ENCODE measurements around the gene RFX4.
"Not testable (repeated sequence)": the region's sequence is repeated elsewhere in the genome, so short reads cannot be mapped to it uniquely, and the experiment has no call there.

Gene RFX4

GRCh38 chr12:106721915-106722314 is 139.1 kb downstream of the RFX4 start:
- Histone ChIP-seq H3K4me3 (ENCODE audit: insufficient read depth, low read depth, low read length, poor library complexity, severe bottlenecking) (no peak overlapping the region), H3K9me3 (ENCODE audit: control insufficient read depth, low read length) (no peaks in the 10 kb centered on the region), H3K27me3 (replicated peaks; ENCODE audit: control insufficient read depth, insufficient read depth, low read length, poor library complexity, severe bottlenecking) (no peaks in the 10 kb centered on the region), H3K4me1 (ENCODE audit: control insufficient read depth, insufficient read depth, low read length, poor library complexity, severe bottlenecking) (no peaks in the 10 kb centered on the region), H3K27ac (ENCODE audit: insufficient read depth, low read length, poor library complexity, severe bottlenecking) (no peak overlapping the region), H3K36me3 (ENCODE audit: control insufficient read depth, insufficient read depth, low read length) (no peaks in the 10 kb centered on the region)
- no peak for DNase-seq

DNA sequence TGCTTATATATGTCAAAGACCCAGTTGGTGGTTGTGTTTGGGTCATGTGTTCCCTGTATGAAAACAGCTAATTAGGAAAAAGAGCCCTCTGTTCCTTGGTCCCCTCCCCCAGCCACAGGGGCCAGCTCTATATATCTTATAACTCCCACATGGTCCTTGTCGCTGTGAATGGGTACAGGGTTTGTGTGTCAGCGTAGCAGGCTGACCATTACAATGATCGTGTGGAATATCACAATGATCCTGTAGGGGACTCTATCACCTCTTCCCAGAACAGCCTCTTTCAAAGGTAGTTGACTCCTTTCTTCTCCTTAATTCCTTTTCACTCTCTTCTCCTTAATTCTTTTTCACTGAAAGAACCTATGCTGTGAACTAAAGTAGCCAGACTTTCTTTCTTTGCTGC is 140.0 kb downstream of the RFX4 start:
- H3K9me3 ChIP-seq (ENCODE audit: control insufficient read depth, low read length), result no peaks in the 10 kb centered on the region
- no peaks in the 10 kb centered on the region for H3K27me3 ChIP-seq (replicated peaks; ENCODE audit: control insufficient read depth, insufficient read depth, low read length, poor library complexity, severe bottlenecking)
- no peak for DNase-seq
- no peak overlapping the region for H3K27ac ChIP-seq (ENCODE audit: insufficient read depth, low read length, poor library complexity, severe bottlenecking)
- no peaks in the 10 kb centered on the region for H3K36me3 ChIP-seq (ENCODE audit: control insufficient read depth, insufficient read depth, low read length)
- no peaks in the 10 kb centered on the region for H3K4me1 ChIP-seq (ENCODE audit: control insufficient read depth, insufficient read depth, low read length, poor library complexity, severe bottlenecking)
- no peak overlapping the region for H3K4me3 ChIP-seq (ENCODE audit: insufficient read depth, low read depth, low read length, poor library complexity, severe bottlenecking)

DNA sequence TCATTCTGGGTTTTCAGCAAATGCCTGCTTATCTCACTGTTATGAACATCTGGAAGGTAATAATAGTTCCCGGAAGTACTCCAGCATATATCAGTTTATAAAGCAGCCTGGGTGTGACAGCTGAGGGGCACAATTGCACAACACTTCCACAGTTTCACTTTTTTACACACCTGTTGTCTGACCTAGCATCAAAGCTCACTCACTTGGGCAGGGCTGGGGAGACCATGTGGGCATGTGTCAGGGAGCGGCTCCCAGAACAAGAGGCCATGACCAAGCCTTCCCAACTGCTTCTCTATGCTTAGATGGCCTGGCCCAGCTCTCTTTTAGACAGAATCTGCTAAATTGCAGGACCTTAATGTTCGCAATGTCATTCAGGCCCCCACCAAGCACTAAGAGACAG is 140.6 kb downstream of the RFX4 start:
- no peak overlapping the region for H3K27ac ChIP-seq (ENCODE audit: insufficient read depth, low read length, poor library complexity, severe bottlenecking)
- no peak for DNase-seq
- no peaks in the 10 kb centered on the region for H3K27me3 ChIP-seq (replicated peaks; ENCODE audit: control insufficient read depth, insufficient read depth, low read length, poor library complexity, severe bottlenecking)
- no peaks in the 10 kb centered on the region for H3K9me3 ChIP-seq (ENCODE audit: control insufficient read depth, low read length)
- no peak overlapping the region for H3K4me3 ChIP-seq (ENCODE audit: insufficient read depth, low read depth, low read length, poor library complexity, severe bottlenecking)
- no peaks in the 10 kb centered on the region for H3K4me1 ChIP-seq (ENCODE audit: control insufficient read depth, insufficient read depth, low read length, poor library complexity, severe bottlenecking)
- H3K36me3 ChIP-seq (ENCODE audit: control insufficient read depth, insufficient read depth, low read length), result no peaks in the 10 kb centered on the region

GRCh38 chr12:106724116-106724515 is 141.3 kb downstream of the RFX4 start:
- no peak for DNase-seq
- Histone ChIP-seq H3K27me3 (replicated peaks; ENCODE audit: control insufficient read depth, insufficient read depth, low read length, poor library complexity, severe bottlenecking) (no peaks in the 10 kb centered on the region), H3K4me1 (ENCODE audit: control insufficient read depth, insufficient read depth, low read length, poor library complexity, severe bottlenecking) (no peaks in the 10 kb centered on the region), H3K9me3 (ENCODE audit: control insufficient read depth, low read length) (no peaks in the 10 kb centered on the region), H3K36me3 (ENCODE audit: control insufficient read depth, insufficient read depth, low read length) (no peaks in the 10 kb centered on the region), H3K27ac (ENCODE audit: insufficient read depth, low read length, poor library complexity, severe bottlenecking) (no peak overlapping the region), H3K4me3 (ENCODE audit: insufficient read depth, low read depth, low read length, poor library complexity, severe bottlenecking) (no peak overlapping the region)

- Histone ChIP-seq H3K27ac (ENCODE audit: insufficient read depth, low read length, poor library complexity, severe bottlenecking) (no peak overlapping the region), H3K4me3 (ENCODE audit: insufficient read depth, low read depth, low read length, poor library complexity, severe bottlenecking) (no peak overlapping the region), H3K9me3 (ENCODE audit: control insufficient read depth, low read length) (no peaks in the 10 kb centered on the region), H3K27me3 (replicated peaks; ENCODE audit: control insufficient read depth, insufficient read depth, low read length, poor library complexity, severe bottlenecking) (no peaks in the 10 kb centered on the region), H3K4me1 (ENCODE audit: control insufficient read depth, insufficient read depth, low read length, poor library complexity, severe bottlenecking) (no peaks in the 10 kb centered on the region), H3K36me3 (ENCODE audit: control insufficient read depth, insufficient read depth, low read length) (no peaks in the 10 kb centered on the region)
- DNase-seq, result no peak
These were observed 142.1 kb downstream of the RFX4 start for GRCh38 chr12:106724934-106725333.

DNA sequence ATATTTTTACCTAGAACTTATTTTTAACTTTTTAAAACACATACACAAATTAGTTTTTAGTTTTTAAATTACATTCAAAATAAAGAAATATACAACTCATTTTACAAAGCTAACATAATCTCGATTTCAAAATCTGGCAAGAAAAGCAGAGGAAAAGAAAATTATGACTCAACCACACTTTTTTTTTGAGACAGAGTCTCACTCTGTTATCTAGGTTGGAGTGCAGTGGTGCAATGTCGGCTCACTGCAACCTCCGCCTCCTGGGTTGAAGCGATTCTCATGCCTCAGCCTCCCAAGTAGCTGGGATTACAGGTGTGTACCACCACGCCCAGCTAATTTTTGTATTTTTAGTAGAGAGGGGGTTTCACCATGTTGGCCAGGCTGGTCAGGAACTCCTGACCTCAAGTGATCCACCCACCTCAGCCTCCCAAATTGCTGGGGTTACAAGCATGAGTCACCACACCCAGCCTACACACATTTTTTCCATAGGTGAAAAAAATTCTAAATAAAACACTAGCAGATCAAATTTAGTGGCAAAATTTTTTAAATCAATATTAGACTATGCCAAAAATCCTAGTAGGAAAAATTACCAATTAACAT is 143.9 kb downstream of the RFX4 start:
- not testable (repeated sequence) for H3K36me3 ChIP-seq (ENCODE audit: control insufficient read depth, insufficient read depth, low read length); DNase-seq

GRCh38 chr12:106729611-106730010 is 146.8 kb downstream of the RFX4 start:
- no peaks in the 10 kb centered on the region for H3K9me3 ChIP-seq (ENCODE audit: control insufficient read depth, low read length)
- no peak overlapping the region for H3K27ac ChIP-seq (ENCODE audit: insufficient read depth, low read length, poor library complexity, severe bottlenecking)
- H3K27me3 ChIP-seq (replicated peaks; ENCODE audit: control insufficient read depth, insufficient read depth, low read length, poor library complexity, severe bottlenecking), result no peaks in the 10 kb centered on the region
- no peaks in the 10 kb centered on the region for H3K4me1 ChIP-seq (ENCODE audit: control insufficient read depth, insufficient read depth, low read length, poor library complexity, severe bottlenecking)
- no peak overlapping the region for H3K4me3 ChIP-seq (ENCODE audit: insufficient read depth, low read depth, low read length, poor library complexity, severe bottlenecking)
- H3K36me3 ChIP-seq (ENCODE audit: control insufficient read depth, insufficient read depth, low read length), result no peaks in the 10 kb centered on the region
- no peak for DNase-seq

More for the DNA sequence above, 143.9 kb downstream of the RFX4 start:
- H3K4me3 ChIP-seq (ENCODE audit: insufficient read depth, low read depth, low read length, poor library complexity, severe bottlenecking); H3K4me1 ChIP-seq (ENCODE audit: control insufficient read depth, insufficient read depth, low read length, poor library complexity, severe bottlenecking); H3K27ac ChIP-seq (ENCODE audit: insufficient read depth, low read length, poor library complexity, severe bottlenecking); H3K27me3 ChIP-seq (replicated peaks; ENCODE audit: control insufficient read depth, insufficient read depth, low read length, poor library complexity, severe bottlenecking); H3K9me3 ChIP-seq (ENCODE audit: control insufficient read depth, low read length): not testable (repeated sequence)

- Histone ChIP-seq H3K9me3 (ENCODE audit: control insufficient read depth, low read length) (no peaks in the 10 kb centered on the region), H3K4me3 (ENCODE audit: insufficient read depth, low read depth, low read length, poor library complexity, severe bottlenecking) (no peak overlapping the region), H3K27ac (ENCODE audit: insufficient read depth, low read length, poor library complexity, severe bottlenecking) (no peak overlapping the region), H3K4me1 (ENCODE audit: control insufficient read depth, insufficient read depth, low read length, poor library complexity, severe bottlenecking) (no peaks in the 10 kb centered on the region), H3K27me3 (replicated peaks; ENCODE audit: control insufficient read depth, insufficient read depth, low read length, poor library complexity, severe bottlenecking) (no peaks in the 10 kb centered on the region), H3K36me3 (ENCODE audit: control insufficient read depth, insufficient read depth, low read length) (no peaks in the 10 kb centered on the region)
- DNase-seq, result no peak
These were observed 150.1 kb downstream of the RFX4 start for GRCh38 chr12:106732890-106733289.

DNA sequence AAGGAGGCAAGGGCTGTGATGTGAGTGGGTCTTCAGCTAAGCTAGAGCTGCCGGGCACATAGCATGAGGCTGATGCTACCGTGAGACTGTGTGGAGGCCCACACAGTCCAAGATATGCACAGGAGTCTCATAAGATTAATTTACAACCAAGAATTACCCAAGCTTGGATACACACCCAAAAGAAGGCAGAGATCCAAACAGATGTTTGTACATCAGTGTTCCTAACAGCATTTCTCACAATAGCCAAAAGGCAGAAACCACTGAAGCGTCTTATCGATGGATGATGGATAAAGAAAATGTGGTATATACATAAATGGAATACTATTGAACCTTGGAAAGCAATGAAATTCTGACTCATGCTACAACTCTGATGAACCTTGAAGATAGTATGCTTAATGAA is 150.9 kb downstream of the RFX4 start:
- no peak for DNase-seq
- no peaks in the 10 kb centered on the region for H3K9me3 ChIP-seq (ENCODE audit: control insufficient read depth, low read length)
- no peaks in the 10 kb centered on the region for H3K4me1 ChIP-seq (ENCODE audit: control insufficient read depth, insufficient read depth, low read length, poor library complexity, severe bottlenecking)
- no peaks in the 10 kb centered on the region for H3K27me3 ChIP-seq (replicated peaks; ENCODE audit: control insufficient read depth, insufficient read depth, low read length, poor library complexity, severe bottlenecking)
- H3K4me3 ChIP-seq (ENCODE audit: insufficient read depth, low read depth, low read length, poor library complexity, severe bottlenecking), result no peak overlapping the region
- no peaks in the 10 kb centered on the region for H3K36me3 ChIP-seq (ENCODE audit: control insufficient read depth, insufficient read depth, low read length)
- no peak overlapping the region for H3K27ac ChIP-seq (ENCODE audit: insufficient read depth, low read length, poor library complexity, severe bottlenecking)

GRCh38 chr12:106736051-106736957 is 153.5 kb downstream of the RFX4 start:
- no peak overlapping the region for H3K27ac ChIP-seq (ENCODE audit: insufficient read depth, low read length, poor library complexity, severe bottlenecking)
- DNase-seq, result peak in 1 of 3 donors; percentile 8
- H3K27me3 ChIP-seq (replicated peaks; ENCODE audit: control insufficient read depth, insufficient read depth, low read length, poor library complexity, severe bottlenecking), result no peaks in the 10 kb centered on the region

More at GRCh38 chr12:106736051-106736957, 153.5 kb downstream of the RFX4 start:
- H3K4me1 ChIP-seq (ENCODE audit: control insufficient read depth, insufficient read depth, low read length, poor library complexity, severe bottlenecking), result no peaks in the 10 kb centered on the region
- H3K36me3 ChIP-seq (ENCODE audit: control insufficient read depth, insufficient read depth, low read length), result no peaks in the 10 kb centered on the region
- no peak overlapping the region for H3K4me3 ChIP-seq (ENCODE audit: insufficient read depth, low read depth, low read length, poor library complexity, severe bottlenecking)
- H3K9me3 ChIP-seq (ENCODE audit: control insufficient read depth, low read length), result no peaks in the 10 kb centered on the region

Data from effector memory CD4-positive, alpha-beta T cell (primary cell).